ENCODE results near the gene HTT.

DNA sequence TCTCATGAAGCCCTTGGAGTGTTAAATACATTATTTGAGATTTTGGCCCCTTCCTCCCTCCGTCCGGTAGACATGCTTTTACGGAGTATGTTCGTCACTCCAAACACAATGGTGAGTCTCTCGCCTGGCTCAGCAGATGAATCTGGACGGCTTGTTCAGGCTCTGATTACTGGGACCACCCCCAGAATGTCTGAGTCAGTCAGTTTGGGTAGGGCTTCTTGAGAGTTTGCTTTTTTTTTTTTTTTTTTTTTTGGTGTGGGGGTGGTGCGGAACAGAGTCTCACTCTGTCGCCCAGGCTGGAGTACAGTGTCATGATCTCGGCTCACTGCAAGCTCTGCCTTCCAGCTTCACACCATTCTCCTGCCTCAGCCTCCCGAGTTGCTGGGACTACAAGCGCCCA lies 112.1 kb downstream of the HTT start:
- TF ChIP-seq, protein P1, sequence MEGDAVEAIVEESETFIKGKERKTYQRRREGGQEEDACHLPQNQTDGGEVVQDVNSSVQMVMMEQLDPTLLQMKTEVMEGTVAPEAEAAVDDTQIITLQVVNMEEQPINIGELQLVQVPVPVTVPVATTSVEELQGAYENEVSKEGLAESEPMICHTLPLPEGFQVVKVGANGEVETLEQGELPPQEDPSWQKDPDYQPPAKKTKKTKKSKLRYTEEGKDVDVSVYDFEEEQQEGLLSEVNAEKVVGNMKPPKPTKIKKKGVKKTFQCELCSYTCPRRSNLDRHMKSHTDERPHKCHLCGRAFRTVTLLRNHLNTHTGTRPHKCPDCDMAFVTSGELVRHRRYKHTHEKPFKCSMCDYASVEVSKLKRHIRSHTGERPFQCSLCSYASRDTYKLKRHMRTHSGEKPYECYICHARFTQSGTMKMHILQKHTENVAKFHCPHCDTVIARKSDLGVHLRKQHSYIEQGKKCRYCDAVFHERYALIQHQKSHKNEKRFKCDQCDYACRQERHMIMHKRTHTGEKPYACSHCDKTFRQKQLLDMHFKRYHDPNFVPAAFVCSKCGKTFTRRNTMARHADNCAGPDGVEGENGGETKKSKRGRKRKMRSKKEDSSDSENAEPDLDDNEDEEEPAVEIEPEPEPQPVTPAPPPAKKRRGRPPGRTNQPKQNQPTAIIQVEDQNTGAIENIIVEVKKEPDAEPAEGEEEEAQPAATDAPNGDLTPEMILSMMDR (IDR thresholded peaks at IDR 0.05; ENCODE audit: low read length) = no peak
- no peak for TF ChIP-seq EZH2 (optimal IDR thresholded peaks at IDR 0.05; ENCODE audit: low read depth, low read length)
- TF ChIP-seq EZH2phosphoT487 (IDR thresholded peaks at IDR 0.05; ENCODE audit: low read length) = no peak
